Measurements from ENCODE around the gene KIAA1549. TPM values are rescaled to one million over a fixed set of nuclear protein-coding genes. Genes with fewer than 3 reads are reported as not detected.
"Not testable (repeated sequence)": the region's sequence is repeated elsewhere in the genome, so short reads cannot be mapped to it uniquely, and the experiment has no call there.

Gene KIAA1549
- total and polyA plus RNA-seq, 9 donors, result 1.2 to 5.0 (median 3.6) TPM

GRCh38 chr7:138798836-138799235 lies 182.4 kb downstream of the KIAA1549 start:
- Histone ChIP-seq H3K36me3 (no peaks in the 10 kb centered on the region), H3K4me3 (no peak overlapping the region), H3K27me3 (no peaks in the 10 kb centered on the region), H3K9me3 (no peaks in the 10 kb centered on the region), H3K27ac (no peak overlapping the region), H3K4me1 (ENCODE audit: insufficient read depth) (no peaks in the 10 kb centered on the region)
- intact Hi-C loops (cut with DNase I), result no loop called here
- DNase-seq, result no peak
- TF ChIP-seq POLR2A (IDR thresholded peaks at IDR 0.05) (no peak), CTCF (IDR thresholded peaks at IDR 0.05) (no peak), EP300 (IDR thresholded peaks at IDR 0.05) (no peak)
- WGBS, 3 donors, result 62 to 68% (median 63%) methylated on average over 5 of the region's 5 CpGs

GRCh38 chr7:138797715-138798320 lies 183.4 kb downstream of the KIAA1549 start, which contains the start of the genes ATP6V0A4 and TMEM213:
ATP6V0A4 (minus strand) TSS chr7:138798196; CDS start chr7:138771247, 26,949 bp downstream.
TMEM213 (plus strand) TSS chr7:138797994; CDS start chr7:138798105, 111 bp downstream.
- WGBS, 3 donors, result 17 to 31% (median 20%) methylated on average over 14 of the region's 14 CpGs
- Histone ChIP-seq H3K9me3 (no peaks in the 10 kb centered on the region), H3K4me3 (no peak within 1 kb of the TSS), H3K27me3 (no peaks in the 10 kb centered on the region), H3K36me3 (no peaks in the 10 kb centered on the region), H3K4me1 (ENCODE audit: insufficient read depth) (no peaks in the 10 kb centered on the region), H3K27ac (no peak within 1 kb of the TSS)
- intact Hi-C loops (cut with DNase I), result no loop called here
- TF ChIP-seq CTCF (IDR thresholded peaks at IDR 0.05) (no peak), EP300 (IDR thresholded peaks at IDR 0.05) (no peak), POLR2A (IDR thresholded peaks at IDR 0.05) (no peak)
- no peak for DNase-seq

- H3K4me3 ChIP-seq; H3K27me3 ChIP-seq; H3K36me3 ChIP-seq; intact Hi-C loops (cut with DNase I); H3K4me1 ChIP-seq (ENCODE audit: insufficient read depth); DNase-seq; H3K9me3 ChIP-seq; H3K27ac ChIP-seq: not testable (repeated sequence)
- 52 to 87% (median 74%) methylated on average over 4 of the region's 4 CpGs for WGBS, 3 donors
Observed at GRCh38 chr7:138797046-138797445, 184.1 kb downstream of the KIAA1549 start.

- Histone ChIP-seq H3K9me3 (no peaks in the 10 kb centered on the region), H3K27ac (no peak overlapping the region), H3K36me3 (no peaks in the 10 kb centered on the region), H3K4me3 (no peak overlapping the region), H3K4me1 (ENCODE audit: insufficient read depth) (no peaks in the 10 kb centered on the region), H3K27me3 (no peaks in the 10 kb centered on the region)
- no peak for DNase-seq
- 93 to 95% (median 95%) methylated on average over 9 of the region's 9 CpGs for WGBS, 3 donors
- intact Hi-C loops (cut with DNase I), result no loop called here
- no peak for TF ChIP-seq EP300 (IDR thresholded peaks at IDR 0.05)
- no peak for TF ChIP-seq POLR2A (IDR thresholded peaks at IDR 0.05)
- TF ChIP-seq CTCF (IDR thresholded peaks at IDR 0.05), result no peak
Observed at GRCh38 chr7:138796038-138796615, 185.1 kb downstream of the KIAA1549 start.

Measured in ovary (tissue), 9 donors.